ENCODE measurements around the gene ITPR2. TPM values are rescaled to one million over a fixed set of nuclear protein-coding genes. Genes with fewer than 3 reads are reported as not detected.

Gene ITPR2
- total RNA-seq, 2 experiments from 2014 or later, result 33.5 to 34.6 TPM

GRCh38 chr12:26818201-26818600, 14.8 kb downstream of the ITPR2 start:
- DNase-seq (no peak), ATAC-seq (no peak)
- Mint-ChIP-seq H3K27me3 (ENCODE audit: low read depth) (no peaks in the 10 kb centered on the region), H3K9me3 (ENCODE audit: insufficient read depth) (no peaks in the 10 kb centered on the region), H3K4me3 (no peak overlapping the region), H3K4me1 (ENCODE audit: low read depth) (no peaks in the 10 kb centered on the region), H3K36me3 (ENCODE audit: low read depth) (peaks cover 13% of the 10 kb centered on the region), H3K27ac (no peak overlapping the region)
- ChIA-PET POLR2A (no interaction called here), CTCF (no interaction called here)

- CTCF ChIA-PET, result interaction anchor here (0.9 kb wide), 1 partner anchor 15 kb away, joined by 4 read pairs; the partner anchor contains the start of gene ITPR2
- POLR2A ChIA-PET, result no interaction called here
- Mint-ChIP-seq H3K36me3 (ENCODE audit: low read depth) (peaks cover 13% of the 10 kb centered on the region), H3K4me3 (no peak overlapping the region), H3K27me3 (ENCODE audit: low read depth) (no peaks in the 10 kb centered on the region), H3K4me1 (ENCODE audit: low read depth) (no peaks in the 10 kb centered on the region), H3K27ac (no peak overlapping the region), H3K9me3 (ENCODE audit: insufficient read depth) (no peaks in the 10 kb centered on the region)
- ATAC-seq (no peak), DNase-seq (no peak)
Measured at GRCh38 chr12:26817183-26817591, 15.8 kb downstream of the ITPR2 start.

GRCh38 chr12:26813812-26814211, 19.2 kb downstream of the ITPR2 start:
- ATAC-seq (no peak), DNase-seq (no peak)
- Mint-ChIP-seq H3K4me1 (ENCODE audit: low read depth) (peaks cover 10% of the 10 kb centered on the region), H3K36me3 (ENCODE audit: low read depth) (peaks cover 13% of the 10 kb centered on the region), H3K27ac (no peak overlapping the region), H3K27me3 (ENCODE audit: low read depth) (no peaks in the 10 kb centered on the region), H3K4me3 (no peak overlapping the region), H3K9me3 (ENCODE audit: insufficient read depth) (no peaks in the 10 kb centered on the region)
- ChIA-PET CTCF (interaction anchor here (1.5 kb wide), 1 partner anchor 71 kb away, joined by 3 read pairs; no protein-coding TSS in a partner anchor), POLR2A (no interaction called here)

GRCh38 chr12:26810330-26810729, 22.7 kb downstream of the ITPR2 start:
- Mint-ChIP-seq H3K27me3 (ENCODE audit: low read depth) (no peaks in the 10 kb centered on the region), H3K27ac (no peak overlapping the region), H3K4me3 (no peak overlapping the region), H3K36me3 (ENCODE audit: low read depth) (peaks cover 9% of the 10 kb centered on the region), H3K9me3 (ENCODE audit: insufficient read depth) (no peaks in the 10 kb centered on the region), H3K4me1 (ENCODE audit: low read depth) (peaks cover 10% of the 10 kb centered on the region)
- POLR2A ChIA-PET, result no interaction called here
- DNase-seq (no peak), ATAC-seq (no peak)
- CTCF ChIA-PET, result interaction anchor here (1.6 kb wide), 1 partner anchor 12 kb away, joined by 3 read pairs; no protein-coding TSS in a partner anchor

- Mint-ChIP-seq H3K4me1 (ENCODE audit: low read depth) (peaks cover 10% of the 10 kb centered on the region), H3K4me3 (no peak overlapping the region), H3K27ac (no peak overlapping the region), H3K27me3 (ENCODE audit: low read depth) (no peaks in the 10 kb centered on the region), H3K36me3 (ENCODE audit: low read depth) (peaks cover 9% of the 10 kb centered on the region), H3K9me3 (ENCODE audit: insufficient read depth) (no peaks in the 10 kb centered on the region)
- no peak for ATAC-seq
- ChIA-PET CTCF (interaction anchor here (1.1 to 1.6 kb wide), 3 partner anchors 10 to 75 kb away, joined by 3 read pairs; no protein-coding TSS in a partner anchor), POLR2A (no interaction called here)
- no peak for DNase-seq
Measured at GRCh38 chr12:26809611-26810285, 23.2 kb downstream of the ITPR2 start.

GRCh38 chr12:26808766-26809476, 24.1 kb downstream of the ITPR2 start:
- ChIA-PET CTCF (interaction anchor here (1.1 to 1.6 kb wide), 3 partner anchors 9 to 76 kb away, joined by 3 read pairs; no protein-coding TSS in a partner anchor), POLR2A (interaction anchor here (0.6 kb wide), 1 partner anchor 11 kb away, joined by 3 read pairs; no protein-coding TSS in a partner anchor)
- H3K9me3 Mint-ChIP-seq (ENCODE audit: insufficient read depth), result no peaks in the 10 kb centered on the region
- H3K4me3 Mint-ChIP-seq, result no peak overlapping the region
- H3K27me3 Mint-ChIP-seq (ENCODE audit: low read depth), result no peaks in the 10 kb centered on the region
- no peak for DNase-seq
- no peak for ATAC-seq
- H3K27ac Mint-ChIP-seq, result no peak overlapping the region
- H3K36me3 Mint-ChIP-seq (ENCODE audit: low read depth), result peaks cover 9% of the 10 kb centered on the region
- peaks cover 10% of the 10 kb centered on the region for H3K4me1 Mint-ChIP-seq (ENCODE audit: low read depth)

- DNase-seq (no peak), ATAC-seq (no peak)
- no peaks in the 10 kb centered on the region for H3K9me3 Mint-ChIP-seq (ENCODE audit: insufficient read depth)
- peaks cover 9% of the 10 kb centered on the region for H3K36me3 Mint-ChIP-seq (ENCODE audit: low read depth)
- no peak overlapping the region for H3K4me3 Mint-ChIP-seq
- no peak overlapping the region for H3K27ac Mint-ChIP-seq
- CTCF ChIA-PET, result no interaction called here
- no peaks in the 10 kb centered on the region for H3K27me3 Mint-ChIP-seq (ENCODE audit: low read depth)
- H3K4me1 Mint-ChIP-seq (ENCODE audit: low read depth), result peaks cover 16% of the 10 kb centered on the region
- POLR2A ChIA-PET, result interaction anchor here (0.9 kb wide), 1 partner anchor 14 kb away, joined by 3 read pairs; no protein-coding TSS in a partner anchor
Measured at GRCh38 chr12:26807292-26807691, 25.7 kb downstream of the ITPR2 start.

- no peak overlapping the region for H3K4me3 Mint-ChIP-seq
- no peaks in the 10 kb centered on the region for H3K27me3 Mint-ChIP-seq (ENCODE audit: low read depth)
- no peaks in the 10 kb centered on the region for H3K9me3 Mint-ChIP-seq (ENCODE audit: insufficient read depth)
- ChIA-PET CTCF (no interaction called here), POLR2A (no interaction called here)
- ATAC-seq (no peak), DNase-seq (no peak)
- H3K27ac Mint-ChIP-seq, result no peak overlapping the region
- peaks cover 16% of the 10 kb centered on the region for H3K4me1 Mint-ChIP-seq (ENCODE audit: low read depth)
- H3K36me3 Mint-ChIP-seq (ENCODE audit: low read depth), result peaks cover 9% of the 10 kb centered on the region
Measured at GRCh38 chr12:26806556-26806955, 26.4 kb downstream of the ITPR2 start.

GRCh38 chr12:26805401-26805971, 27.5 kb downstream of the ITPR2 start:
- H3K9me3 Mint-ChIP-seq (ENCODE audit: insufficient read depth), result no peaks in the 10 kb centered on the region
- peaks cover 16% of the 10 kb centered on the region for H3K4me1 Mint-ChIP-seq (ENCODE audit: low read depth)
- CTCF ChIA-PET, result no interaction called here
- POLR2A ChIA-PET, result no interaction called here
- ATAC-seq (no peak), DNase-seq (no peak)
- H3K27me3 Mint-ChIP-seq (ENCODE audit: low read depth), result no peaks in the 10 kb centered on the region
- no peak overlapping the region for H3K27ac Mint-ChIP-seq
- peaks cover 12% of the 10 kb centered on the region for H3K36me3 Mint-ChIP-seq (ENCODE audit: low read depth)
- H3K4me3 Mint-ChIP-seq, result no peak overlapping the region

GRCh38 chr12:26803552-26803951, 29.4 kb downstream of the ITPR2 start:
- CTCF ChIA-PET, result no interaction called here
- Mint-ChIP-seq H3K9me3 (ENCODE audit: insufficient read depth) (no peaks in the 10 kb centered on the region), H3K36me3 (ENCODE audit: low read depth) (peaks cover 8% of the 10 kb centered on the region), H3K27ac (no peak overlapping the region), H3K27me3 (ENCODE audit: low read depth) (no peaks in the 10 kb centered on the region), H3K4me1 (ENCODE audit: low read depth) (peaks cover 6% of the 10 kb centered on the region), H3K4me3 (no peak overlapping the region)
- ATAC-seq (no peak), DNase-seq (no peak)
- POLR2A ChIA-PET, result no interaction called here

- Mint-ChIP-seq H3K4me3 (no peak overlapping the region), H3K27ac (no peak overlapping the region), H3K9me3 (ENCODE audit: insufficient read depth) (no peaks in the 10 kb centered on the region), H3K4me1 (ENCODE audit: low read depth) (peaks cover 6% of the 10 kb centered on the region), H3K36me3 (ENCODE audit: low read depth) (peaks cover 6% of the 10 kb centered on the region), H3K27me3 (ENCODE audit: low read depth) (no peaks in the 10 kb centered on the region)
- ATAC-seq (no peak), DNase-seq (no peak)
- POLR2A ChIA-PET, result no interaction called here
- CTCF ChIA-PET, result no interaction called here
Measured at GRCh38 chr12:26801486-26801885, 31.5 kb downstream of the ITPR2 start.

- H3K4me1 Mint-ChIP-seq (ENCODE audit: low read depth), result peaks cover 6% of the 10 kb centered on the region
- H3K4me3 Mint-ChIP-seq, result no peak overlapping the region
- H3K36me3 Mint-ChIP-seq (ENCODE audit: low read depth), result peaks cover 6% of the 10 kb centered on the region
- no peaks in the 10 kb centered on the region for H3K27me3 Mint-ChIP-seq (ENCODE audit: low read depth)
- H3K27ac Mint-ChIP-seq, result no peak overlapping the region
- ChIA-PET POLR2A (no interaction called here), CTCF (no interaction called here)
- ATAC-seq, result no peak
- H3K9me3 Mint-ChIP-seq (ENCODE audit: insufficient read depth), result no peaks in the 10 kb centered on the region
- no peak for DNase-seq
Measured at GRCh38 chr12:26800858-26801257, 32.1 kb downstream of the ITPR2 start.
